Left renal cortex interstitium (tissue), 4 donors: ENCODE measurements around the gene RNF32. TPM values are rescaled to one million over a fixed set of nuclear protein-coding genes. Genes with fewer than 3 reads are reported as not detected.
"Not testable (repeated sequence)": the region's sequence is repeated elsewhere in the genome, so short reads cannot be mapped to it uniquely, and the experiment has no call there.

Experiments used
- DNase-seq, 4 donors: peaks; one replicate each; pipeline ENCODE4 v3.0.0-alpha.2; 2013; ENCODE audit warnings: low read depth in 4 of 4, low spot score in 2 of 4, missing footprints in 1 of 4
- polyA plus RNA-seq, 4 donors: library from polyadenylated mRNA; unstranded; fragments of 120-200 nt; gene quantifications; one replicate each; pipeline ENCODE4 v1.2.1, GENCODE V29; 2013; ENCODE audit not compliant: insufficient read length in 4 of 4

The RNF32 gene
- polyA plus RNA-seq, 4 donors = 2.7 to 3.3 (median 3.0) TPM

DNA sequence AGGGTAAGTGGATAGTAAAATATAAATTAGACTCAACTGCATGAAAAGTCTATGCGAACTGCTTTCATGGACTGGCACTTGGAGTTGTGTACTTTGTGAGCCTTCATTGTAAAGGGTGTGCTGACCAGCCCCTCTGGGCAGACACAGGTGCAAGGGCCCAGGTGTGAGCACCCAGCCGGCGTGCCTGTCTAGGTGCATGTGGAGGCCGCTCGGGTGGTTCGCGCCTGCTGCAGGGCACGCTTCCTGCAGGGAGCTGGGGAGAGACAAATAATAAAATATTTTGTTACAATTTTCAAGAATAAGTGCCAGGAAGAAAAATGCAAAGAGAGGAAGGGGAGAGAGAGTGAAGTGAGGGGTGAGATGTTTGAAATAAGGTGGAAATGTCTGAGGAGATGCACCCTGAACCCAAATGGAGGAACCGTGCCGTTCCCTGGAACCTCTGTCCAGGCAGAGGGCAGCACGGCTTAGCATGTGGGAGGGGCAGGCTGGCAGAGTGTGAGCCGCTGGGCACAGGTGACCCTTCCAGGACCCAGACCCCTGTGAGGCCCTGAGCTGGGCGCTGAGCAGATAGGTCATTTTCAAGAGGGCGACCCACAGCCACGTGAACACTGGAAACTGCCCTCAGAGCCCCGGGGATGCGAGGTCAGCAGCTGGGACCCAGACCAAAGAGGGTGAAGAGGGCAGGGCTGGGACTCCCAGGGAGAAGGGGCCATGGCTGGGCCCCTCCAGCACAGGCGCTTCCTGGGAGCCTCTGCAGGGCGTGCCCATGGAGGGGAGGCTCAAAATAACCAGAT is 28.7 kb downstream of the RNF32 start:
- no peak for DNase-seq

DNA sequence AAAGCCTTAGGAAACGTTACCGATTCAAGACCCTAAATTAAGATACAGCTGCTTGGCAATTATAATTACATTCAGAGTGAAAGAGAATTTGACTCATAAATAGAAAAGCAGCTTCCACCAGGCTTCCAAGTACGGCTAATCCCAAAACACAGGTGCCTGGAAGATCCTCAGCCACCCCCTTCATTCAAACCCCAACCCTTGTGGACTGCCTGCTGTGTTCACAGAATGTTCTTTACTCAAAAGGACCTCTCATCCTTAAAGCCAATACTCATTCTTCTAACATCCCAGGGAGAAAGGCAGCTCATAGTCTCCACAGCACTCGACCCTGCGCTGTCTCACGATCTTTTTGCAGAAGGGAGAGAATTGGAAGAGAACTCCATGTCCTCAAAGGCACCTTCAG is 32.9 kb downstream of the RNF32 start:
- DNase-seq = no peak

DNA sequence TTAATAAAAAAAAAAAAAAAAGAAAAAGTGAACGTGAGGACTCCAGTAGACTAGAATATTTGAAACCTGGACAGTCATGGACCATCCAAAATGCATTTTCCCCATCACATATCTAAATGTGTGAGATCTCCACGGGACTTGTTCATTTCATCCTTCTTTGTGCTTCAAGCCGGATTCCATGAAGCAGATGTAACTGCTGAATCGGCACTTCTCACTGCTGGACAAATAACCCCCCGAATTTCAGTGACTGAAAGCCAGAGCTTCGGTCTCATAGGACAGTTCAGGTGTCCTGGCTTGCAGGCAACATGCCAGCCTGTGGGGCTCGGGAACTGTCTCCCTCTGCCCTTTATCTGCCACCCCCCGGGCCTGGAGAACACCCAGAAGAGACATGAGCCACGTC is 33.3 kb downstream of the RNF32 start:
- DNase-seq = no peak

DNA sequence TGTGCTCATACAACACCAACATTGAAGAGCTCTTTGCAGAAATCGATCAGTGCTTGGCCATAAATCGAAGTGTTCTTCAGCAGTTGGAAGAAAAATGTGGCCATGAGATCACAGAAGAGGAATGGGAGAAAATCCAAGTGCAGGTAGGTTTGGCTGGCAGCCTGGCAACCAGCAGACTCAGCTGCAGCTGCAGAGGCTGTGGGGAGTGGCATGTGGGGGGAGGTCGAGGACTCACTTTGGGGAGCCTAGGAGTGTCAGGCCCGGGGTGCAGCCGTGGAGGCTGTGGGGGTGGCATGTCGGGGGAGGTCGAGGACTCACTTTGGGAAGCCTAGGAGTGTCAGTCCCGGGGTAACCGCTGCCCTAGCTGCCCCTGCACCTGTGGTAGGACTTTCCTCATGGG is 35.1 kb downstream of the RNF32 start:
- DNase-seq = no peak

DNA sequence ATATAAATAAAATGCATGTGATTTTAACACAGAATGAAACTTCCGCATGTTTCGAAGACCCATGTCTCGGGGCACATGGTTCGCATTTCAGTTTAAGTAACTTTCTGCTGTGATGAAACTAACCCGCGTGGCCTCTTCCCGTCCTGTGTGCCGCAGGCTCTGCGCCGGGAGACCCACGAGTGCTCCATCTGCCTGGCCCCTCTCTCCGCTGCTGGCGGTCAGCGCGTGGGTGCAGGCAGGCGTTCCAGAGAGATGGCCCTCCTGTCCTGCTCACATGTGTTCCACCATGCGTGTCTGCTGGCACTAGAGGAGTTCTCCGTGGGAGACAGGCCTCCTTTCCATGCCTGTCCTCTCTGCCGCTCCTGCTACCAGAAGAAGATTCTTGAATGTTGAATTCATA is 35.7 kb downstream of the RNF32 start:
- DNase-seq = no peak

DNA sequence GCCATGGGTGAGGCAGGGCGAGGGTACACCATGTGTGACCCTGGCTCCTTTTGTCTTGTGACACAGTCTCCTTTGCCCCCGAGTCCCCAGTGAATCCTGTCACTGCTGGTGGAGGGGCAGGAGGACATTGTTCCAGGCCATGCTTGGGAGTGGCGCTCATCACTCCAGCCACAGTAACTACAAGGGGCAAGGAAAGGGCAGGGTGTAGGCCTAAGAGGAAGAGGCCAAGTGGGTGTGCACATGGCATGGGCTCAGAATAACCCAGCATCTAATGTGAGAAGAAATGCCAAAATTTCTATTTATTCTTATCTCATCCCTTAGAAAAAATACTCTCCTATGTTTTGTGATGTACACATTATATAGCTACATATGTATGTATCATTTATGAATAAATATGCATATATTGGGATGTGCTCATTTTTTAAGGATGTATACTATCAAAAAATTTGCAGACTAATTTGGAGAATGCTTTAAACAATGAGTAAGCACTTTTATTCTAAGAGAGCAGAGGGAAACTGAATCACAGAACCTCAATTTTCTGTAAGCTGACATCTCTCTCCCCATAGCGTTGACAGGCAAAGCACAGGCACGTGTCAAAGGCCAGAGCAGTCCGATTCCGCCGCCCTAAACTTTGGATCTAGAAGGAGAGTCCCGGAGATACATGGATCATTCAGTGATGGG is 36.9 kb downstream of the RNF32 start:
- no peak for DNase-seq

DNA sequence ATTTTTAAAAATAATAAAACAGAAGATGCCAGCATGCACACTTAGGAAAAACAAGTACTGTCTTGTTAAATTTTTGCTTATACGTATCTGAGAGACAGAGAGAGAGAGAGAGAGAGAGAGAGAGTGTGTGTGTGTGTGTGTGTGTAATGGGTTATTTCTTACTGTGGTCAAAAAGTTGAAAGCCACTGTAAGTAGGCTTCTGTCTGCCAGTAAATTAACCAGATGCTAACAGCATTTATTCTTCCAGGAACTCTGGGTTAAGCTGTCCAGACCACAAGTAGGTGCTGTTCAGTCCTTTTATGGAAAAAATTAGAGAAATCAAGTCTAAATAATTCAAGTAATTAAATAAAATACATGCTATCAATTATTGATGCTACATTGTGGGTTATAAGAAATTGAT is 39.7 kb downstream of the RNF32 start:
- DNase-seq = no peak

DNA sequence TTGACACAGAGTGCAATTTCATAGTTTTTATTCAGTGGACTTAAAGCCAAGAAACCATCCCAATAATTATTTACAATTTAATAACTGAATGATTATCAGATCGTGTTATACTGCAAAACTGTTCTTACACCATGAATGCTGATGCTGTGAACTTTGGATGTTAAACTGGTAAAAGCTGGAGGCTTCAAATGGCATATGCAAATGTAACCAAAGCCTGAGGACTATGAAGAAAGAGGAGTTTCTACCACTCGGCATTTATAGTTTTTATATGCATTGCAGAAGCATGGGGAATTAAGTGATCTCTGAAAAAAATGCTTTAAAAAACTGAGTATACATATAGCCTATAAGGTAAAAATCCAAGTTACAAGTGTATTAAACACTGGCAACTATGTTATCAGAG is 42.4 kb downstream of the RNF32 start:
- no peak for DNase-seq

DNA sequence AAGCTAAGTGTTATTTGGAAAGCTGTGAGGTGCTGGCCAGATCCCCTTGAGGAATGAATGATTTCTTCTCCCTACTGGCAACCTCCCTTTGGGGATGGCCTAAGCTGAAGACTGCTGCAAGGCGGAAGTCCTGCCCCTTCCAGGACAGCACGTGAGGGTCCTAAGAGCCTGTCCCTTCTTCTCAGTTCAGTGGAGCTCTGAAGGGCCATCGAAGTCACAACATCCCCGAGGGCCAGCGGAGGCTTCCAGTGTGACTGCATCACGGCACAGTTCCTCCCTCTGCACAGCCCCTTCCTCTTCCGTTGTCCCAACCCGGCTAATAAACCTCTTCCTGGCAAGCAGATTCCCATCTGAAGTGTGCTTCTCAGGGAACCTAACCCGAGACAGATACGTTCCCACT is 43.7 kb downstream of the RNF32 start:
- no peak for DNase-seq

DNA sequence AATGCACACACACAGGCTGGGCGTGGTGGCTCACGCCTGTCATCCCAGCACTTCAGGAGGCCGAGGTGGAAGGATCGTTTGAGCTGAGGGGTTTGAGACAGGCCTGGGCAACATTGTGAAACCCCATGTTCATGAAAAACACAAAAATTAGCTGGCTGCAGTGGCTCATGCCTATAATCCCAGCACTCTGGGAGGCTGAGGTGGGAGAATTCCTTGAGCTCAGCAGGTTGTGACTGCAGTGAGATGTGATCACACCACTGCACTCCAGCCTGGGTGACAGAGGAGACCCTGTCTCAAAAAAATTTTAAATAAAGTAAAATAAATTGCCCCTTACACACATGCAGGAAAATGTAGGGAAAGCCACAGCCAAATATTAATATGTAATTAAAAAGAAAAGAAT is 44.1 kb downstream of the RNF32 start:
- DNase-seq = no peak

DNA sequence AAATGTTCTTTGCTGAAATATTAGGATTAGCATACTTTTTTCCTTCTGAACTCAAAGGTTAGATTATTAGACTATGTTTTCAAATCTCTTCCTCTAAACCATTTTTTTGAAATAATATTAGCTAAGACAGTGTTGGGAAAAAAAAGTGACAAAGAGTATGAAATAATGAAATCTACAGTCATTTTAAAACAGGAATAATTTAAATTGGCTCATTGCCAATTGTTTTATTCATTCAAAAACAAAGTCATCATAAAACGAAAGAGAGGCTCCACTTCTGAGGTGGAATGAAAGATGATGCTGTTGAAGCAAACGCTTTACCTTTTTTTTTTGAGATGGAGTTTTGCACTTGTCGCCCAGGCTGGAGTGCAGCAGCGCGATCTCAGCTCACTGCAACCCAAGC is 51.2 kb downstream of the RNF32 start:
- DNase-seq = no peak

DNA sequence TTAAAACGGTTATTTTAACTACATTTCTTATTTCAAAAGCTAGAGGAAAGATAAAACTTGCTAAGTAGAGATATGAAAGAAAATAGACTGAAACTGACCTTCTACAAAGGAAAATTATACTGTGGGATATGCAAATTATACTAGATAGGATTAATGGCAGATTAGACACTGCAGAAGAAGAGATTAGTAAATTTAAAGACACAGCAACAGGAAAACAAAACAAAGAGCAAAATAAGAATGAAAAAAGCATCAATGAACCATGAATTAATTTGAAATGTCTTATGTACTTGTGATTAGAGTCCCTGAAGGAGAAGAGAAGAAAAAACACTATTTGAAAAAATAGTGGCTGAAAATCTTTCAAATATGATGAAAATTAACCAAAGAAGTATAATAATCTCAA is 52.3 kb downstream of the RNF32 start:
- DNase-seq = no peak

DNA sequence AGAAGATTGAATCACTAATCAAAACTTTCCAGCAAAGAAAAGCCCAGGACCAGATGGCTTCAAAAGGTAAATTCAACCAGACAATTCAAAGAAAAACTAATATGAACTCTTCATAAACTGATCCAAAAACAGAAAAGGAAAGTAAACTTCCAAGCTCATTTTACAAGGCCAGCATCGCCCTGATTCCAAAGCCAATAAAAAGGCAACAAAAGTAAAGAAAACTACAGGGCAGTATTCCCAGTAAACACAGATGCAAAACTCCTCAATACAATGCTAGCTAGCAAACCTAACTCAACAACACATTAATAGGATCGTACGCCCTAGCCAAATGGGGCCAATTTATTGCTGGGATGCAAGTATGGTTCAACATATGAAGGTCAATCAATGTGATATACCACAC is 53.1 kb downstream of the RNF32 start:
- no peak for DNase-seq

DNA sequence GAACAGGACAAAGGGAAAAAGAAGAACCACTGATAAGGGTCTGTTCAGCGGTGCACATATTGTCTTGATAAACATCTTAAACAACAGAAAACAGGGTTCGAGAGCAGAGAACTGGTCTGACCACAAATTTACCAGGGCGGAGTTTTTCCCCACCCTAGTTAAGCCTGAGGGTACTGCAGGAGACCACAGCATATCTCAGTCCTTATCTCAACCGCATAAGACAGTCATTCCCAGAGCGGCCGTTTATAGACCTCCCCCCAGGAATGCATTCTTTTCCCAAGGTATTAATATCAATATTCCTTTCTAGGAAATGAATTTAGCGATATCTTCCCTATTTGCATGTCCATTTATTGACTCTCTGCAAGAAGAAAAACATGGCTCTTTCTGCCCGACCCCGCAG is 56.7 kb downstream of the RNF32 start:
- not testable (repeated sequence) for DNase-seq

DNA sequence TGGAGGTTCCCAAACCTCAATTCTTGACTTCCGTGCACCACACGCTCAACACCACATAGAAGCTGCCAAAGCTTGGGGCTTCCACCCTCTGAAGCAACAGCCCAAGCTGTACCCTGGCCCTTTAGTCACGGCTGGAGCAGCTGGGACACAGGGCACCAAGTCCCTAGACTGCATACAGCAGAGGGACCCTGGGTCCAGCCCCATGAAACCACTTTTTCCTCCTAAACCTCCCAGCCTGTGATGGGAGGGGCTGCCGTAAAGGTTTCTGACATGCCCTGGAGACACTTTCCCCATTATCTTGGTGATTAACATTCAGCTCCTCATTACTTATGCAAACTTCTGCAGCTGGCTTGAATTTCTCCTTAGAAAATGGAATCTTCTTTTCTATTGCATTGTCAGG is 57.9 kb downstream of the RNF32 start:
- DNase-seq = not testable (repeated sequence)

DNA sequence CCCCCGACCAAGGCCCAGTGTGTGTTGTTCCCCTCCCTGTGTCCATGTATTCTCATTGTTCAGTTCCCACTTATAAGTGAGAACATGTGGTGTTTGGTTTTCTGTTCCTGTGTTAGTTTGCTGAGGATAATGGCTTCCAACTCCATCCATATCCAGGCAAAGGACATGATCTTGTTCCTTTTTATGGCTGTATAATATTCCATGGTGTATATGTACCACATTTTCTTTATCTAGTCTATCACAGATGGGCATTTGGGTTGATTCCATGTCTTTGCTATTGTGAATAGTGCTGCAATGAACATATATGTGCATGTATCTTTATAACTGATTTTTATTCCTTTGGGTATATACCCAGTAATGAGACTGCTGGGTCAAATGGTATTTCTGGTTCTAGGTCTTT is 61.2 kb downstream of the RNF32 start:
- DNase-seq = not testable (repeated sequence)

DNA sequence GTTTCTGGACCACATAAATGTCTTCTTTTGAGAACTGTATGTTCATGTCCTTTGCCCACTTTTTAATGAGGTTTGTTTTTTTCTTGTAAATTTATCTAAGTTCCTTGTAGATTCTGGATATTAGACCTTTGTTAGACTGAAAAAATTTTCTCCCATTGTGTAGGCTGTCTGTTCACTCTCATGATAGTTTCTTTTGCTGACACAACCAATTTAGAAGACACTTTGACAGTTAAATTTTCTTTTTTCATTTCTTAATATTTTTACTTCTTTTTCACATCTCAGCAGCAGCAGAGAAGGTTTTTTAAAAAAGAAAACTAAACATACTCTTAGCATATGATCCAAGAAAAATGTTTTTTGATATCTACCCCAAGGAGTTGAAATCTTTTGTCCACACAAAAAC is 61.8 kb downstream of the RNF32 start:
- DNase-seq = no peak

DNA sequence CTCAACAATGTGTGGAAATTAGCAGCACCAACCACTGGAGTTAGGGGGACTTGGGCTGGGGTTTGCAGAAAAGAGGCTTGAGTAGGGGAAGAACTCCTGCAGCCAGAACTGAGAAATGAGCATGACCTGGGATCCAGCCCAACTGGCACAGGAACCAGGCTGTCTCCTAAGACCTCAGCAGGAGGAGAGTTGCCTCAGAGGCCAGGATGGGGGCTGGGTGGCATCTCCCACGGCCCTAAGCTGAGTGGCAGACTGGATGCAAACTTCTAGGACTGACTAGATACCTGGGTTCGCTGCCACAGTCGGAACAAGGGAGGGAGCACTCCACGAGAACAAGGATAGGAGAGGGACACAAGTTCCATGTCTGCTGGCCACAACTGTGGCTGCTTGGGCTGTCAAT is 62.6 kb downstream of the RNF32 start:
- no peak for DNase-seq

DNA sequence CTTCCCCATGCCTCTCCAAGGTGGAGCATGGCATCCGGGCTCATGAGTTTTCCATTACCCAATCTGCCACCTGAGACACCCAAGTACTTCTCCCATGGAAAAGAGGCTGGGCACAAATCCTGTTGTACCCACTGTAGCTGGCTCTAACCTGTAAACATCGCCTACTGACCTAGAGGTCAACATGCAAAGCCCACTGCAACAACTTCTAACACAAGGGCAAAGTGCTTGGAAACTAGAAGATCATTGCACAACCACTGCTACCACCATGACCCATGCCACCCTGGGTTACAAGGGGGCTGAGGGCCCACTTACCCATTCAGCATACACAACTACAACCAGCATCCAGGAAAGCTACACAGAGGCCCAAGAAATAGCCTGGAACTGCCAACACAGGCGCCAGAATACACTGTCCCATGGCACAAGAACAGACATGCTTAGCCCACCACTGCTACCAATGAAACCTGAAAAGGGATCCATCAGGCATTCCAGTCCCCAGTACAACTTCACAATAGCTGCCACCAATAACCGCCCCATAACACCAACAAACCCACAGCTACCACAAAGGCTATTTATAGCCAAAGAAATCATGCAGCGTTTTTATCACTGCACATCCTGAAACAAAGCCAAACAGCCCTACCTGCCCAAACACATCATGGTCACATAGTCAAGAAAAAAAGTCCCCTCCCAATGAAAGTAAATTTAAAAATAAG is 63.4 kb downstream of the RNF32 start:
- DNase-seq = no peak

DNA sequence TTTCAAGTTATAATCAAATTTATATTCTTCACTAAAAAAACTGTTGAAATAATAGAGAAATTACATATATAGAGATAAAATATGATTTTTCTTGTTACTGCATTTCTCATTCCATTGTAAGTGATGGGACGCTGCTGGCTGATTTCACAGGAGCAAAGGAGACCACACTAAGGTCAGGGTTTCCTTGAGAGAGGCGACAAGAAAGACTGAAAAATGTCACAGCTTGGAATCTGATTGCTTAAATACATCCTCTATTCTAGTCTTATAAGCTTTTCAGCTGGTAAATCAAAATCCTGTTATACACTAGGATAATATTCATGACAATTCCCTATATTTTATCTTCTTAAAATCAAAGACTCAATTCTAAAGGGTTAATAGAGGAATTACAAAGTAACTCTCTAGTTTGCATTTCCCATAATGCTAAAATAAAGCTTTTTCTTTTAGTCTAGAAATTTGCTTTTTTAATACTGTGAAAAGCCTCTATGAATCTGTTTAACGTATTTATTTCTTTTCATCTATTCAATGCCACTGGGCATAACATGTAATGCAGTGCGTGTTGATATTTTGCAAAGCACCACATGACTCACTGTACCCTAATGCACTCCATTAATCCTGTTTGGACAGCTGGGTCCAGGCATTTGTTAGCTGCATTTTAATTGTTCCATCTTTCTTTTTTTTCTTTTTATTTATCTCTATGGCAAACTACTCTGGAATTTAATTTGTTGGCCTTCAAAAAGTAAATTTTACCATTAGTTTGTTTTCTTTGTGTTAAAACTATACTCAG is 81.7 kb downstream of the RNF32 start:
- no peak for DNase-seq

DNA sequence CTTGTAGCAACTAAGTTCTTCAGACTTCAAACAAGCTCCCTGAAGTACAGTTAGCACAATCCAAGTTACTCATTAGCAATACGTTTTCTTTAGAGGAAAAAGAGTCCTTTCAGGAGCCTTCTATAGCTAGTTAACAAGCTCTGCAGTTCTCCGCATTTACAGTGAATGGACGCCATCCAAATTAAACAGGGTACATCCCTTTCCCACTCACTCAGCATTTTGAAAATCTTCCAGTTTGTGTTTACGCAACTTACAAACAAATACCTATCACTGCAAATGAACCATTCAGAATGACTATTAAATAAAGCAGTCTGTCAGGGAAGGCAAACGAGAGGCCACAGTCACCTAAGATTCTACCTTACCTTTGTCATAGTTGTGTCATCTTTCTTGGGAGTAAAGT is 84.5 kb downstream of the RNF32 start:
- no peak for DNase-seq
